ENCODE data around the gene SPATA16.

- no peak for TF ChIP-seq ZNF423 (CRISPR knock-in tag; IDR thresholded peaks at IDR 0.05)
- TF ChIP-seq ZNF232 (CRISPR knock-in tag; IDR thresholded peaks at IDR 0.05) = no peak
- TF ChIP-seq CTCF (IDR thresholded peaks at IDR 0.05) = no peak
- no peak for TF ChIP-seq MAX (CRISPR knock-in tag; IDR thresholded peaks at IDR 0.05)
- TF ChIP-seq ZSCAN18 (CRISPR knock-in tag; IDR thresholded peaks at IDR 0.05) = no peak
- no peak for TF ChIP-seq CREM (CRISPR knock-in tag; IDR thresholded peaks at IDR 0.05)
Observed at GRCh38 chr3:172914854-172915253, 226.2 kb downstream of the SPATA16 start.
